ENCODE measurements around the gene ETS2.

- TF ChIP-seq EZH2 (optimal IDR thresholded peaks at IDR 0.05; ENCODE audit: low read depth, low read length) (no peak), CTCF (IDR thresholded peaks at IDR 0.05; ENCODE audit: low read length) (no peak)
These were observed 2.6 kb upstream of the ETS2 start for GRCh38 chr21:38803075-38803660.
